ENCODE measurements around the gene NRG3.
"Not testable (repeated sequence)": the region's sequence is repeated elsewhere in the genome, so short reads cannot be mapped to it uniquely, and the experiment has no call there.

Gene NRG3

DNA sequence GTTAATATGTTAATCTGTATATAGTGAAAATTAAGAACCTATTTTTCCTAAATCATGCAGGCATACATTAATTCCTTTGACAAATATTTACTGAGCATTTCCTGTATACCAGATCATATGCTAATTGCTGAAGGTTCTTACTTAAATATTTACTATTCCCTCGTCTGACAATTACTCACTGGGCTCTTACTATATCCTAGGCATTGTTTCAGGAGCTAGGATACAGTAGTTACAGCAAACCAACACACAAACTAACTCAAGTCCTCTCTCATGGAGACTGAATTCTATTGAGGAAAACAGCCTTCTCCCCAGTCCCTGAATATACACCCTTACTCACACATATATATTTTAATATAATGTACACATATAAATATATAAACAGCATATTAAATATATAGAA is 786.0 kb downstream of the NRG3 start:
- Mint-ChIP-seq H3K4me1 (ENCODE audit: low read depth) (no peaks in the 10 kb centered on the region), H3K27ac (no peak overlapping the region), H3K27me3 (no peaks in the 10 kb centered on the region), H3K36me3 (no peaks in the 10 kb centered on the region), H3K9me3 (ENCODE audit: low read depth) (no peaks in the 10 kb centered on the region), H3K4me3 (no peak overlapping the region)

DNA sequence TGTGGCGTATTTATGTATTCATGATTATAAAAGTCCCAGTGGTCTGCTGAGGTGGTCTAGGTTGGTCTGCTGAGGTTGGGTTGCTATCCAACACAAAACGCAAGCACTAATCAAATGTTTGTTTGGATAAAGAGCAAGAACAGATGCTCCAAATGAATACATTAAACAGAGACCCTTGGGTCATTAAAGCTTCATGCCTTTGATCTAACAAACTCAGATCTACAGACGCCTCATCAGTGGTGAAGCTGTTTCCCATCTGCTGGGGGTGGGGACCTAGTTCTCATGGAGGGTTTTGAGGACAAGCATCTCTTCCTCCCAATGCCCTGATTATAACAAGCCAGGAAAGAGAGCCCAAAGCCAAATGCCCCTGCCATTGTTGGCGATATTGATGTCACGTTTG is 786.7 kb downstream of the NRG3 start:
- Mint-ChIP-seq H3K27ac (no peak overlapping the region), H3K36me3 (no peaks in the 10 kb centered on the region), H3K27me3 (no peaks in the 10 kb centered on the region), H3K9me3 (ENCODE audit: low read depth) (no peaks in the 10 kb centered on the region), H3K4me1 (ENCODE audit: low read depth) (no peaks in the 10 kb centered on the region), H3K4me3 (no peak overlapping the region)

DNA sequence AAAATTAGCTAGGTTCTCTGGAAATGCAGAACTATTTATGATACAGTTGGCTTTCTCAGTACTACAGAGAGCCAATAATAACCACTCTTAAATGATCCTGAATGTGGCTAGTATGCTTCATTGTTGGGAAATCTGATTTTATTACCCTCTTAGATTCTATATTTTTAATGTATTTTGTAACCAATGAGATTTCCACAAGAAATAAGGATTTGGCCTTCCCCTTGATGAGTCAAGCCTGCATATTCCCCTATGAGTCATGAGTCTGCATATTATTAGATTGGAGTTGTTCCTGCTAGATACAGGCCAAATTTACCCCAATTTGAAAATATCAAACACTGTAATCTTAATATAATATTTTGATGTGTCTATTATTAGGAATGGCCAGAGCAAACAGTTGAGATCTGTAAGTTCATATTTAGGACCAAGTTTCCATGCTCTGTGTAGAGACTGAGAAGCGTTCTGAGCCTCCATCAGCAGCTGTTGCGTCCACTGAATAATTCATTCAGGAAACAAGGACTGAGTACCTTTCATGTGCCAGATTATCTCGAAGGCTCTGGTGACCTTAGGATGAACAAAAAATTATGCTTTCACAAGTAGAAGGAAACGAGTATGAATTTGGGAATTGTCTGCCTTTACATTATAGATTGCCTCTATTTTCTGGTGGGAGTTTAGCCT is 793.4 kb downstream of the NRG3 start:
- Mint-ChIP-seq H3K27ac (no peak overlapping the region), H3K36me3 (no peaks in the 10 kb centered on the region), H3K9me3 (ENCODE audit: low read depth) (peaks cover 4% of the 10 kb centered on the region), H3K27me3 (no peaks in the 10 kb centered on the region), H3K4me1 (ENCODE audit: low read depth) (no peaks in the 10 kb centered on the region), H3K4me3 (no peak overlapping the region)

DNA sequence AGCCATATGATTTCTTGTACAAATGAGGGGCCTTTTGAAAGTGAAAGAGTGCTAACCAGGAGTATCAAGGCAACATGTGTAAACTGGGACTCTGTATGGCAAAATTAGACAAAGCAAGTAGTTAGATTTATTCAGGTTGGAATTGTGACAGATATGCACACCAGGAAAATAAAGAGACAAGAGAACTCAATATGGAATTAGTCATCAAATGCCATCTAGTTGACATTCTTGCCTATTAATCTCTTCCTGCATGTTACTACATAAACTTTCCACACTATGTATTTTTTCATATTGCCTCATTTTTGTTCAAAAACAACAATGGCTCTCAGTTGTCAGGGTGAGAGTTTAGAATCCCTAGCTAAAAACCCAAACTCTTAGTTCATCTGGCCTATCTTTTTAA is 799.0 kb downstream of the NRG3 start:
- Mint-ChIP-seq H3K4me1 (ENCODE audit: low read depth) (no peaks in the 10 kb centered on the region), H3K4me3 (no peak overlapping the region), H3K9me3 (ENCODE audit: low read depth) (peaks cover 7% of the 10 kb centered on the region), H3K27me3 (no peaks in the 10 kb centered on the region), H3K36me3 (no peaks in the 10 kb centered on the region), H3K27ac (no peak overlapping the region)

DNA sequence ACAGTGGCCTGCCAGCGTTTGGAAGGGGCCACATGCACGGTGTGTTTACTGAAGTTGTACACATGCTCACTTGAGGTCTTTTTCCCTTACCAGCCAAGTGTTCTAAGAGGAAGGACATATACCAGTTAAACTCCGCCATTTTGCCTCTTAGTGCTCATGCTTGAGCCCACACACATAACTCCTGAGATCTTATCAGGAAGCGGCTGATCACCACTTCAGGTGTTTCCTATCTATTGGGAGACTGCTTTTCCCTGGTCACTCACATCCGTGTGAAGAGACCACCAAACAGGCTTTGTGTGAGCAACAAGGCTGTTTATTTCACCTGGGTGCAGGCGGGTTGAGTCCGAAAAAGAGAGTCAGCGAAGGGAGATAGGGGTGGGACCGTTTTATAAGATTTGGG is 802.9 kb downstream of the NRG3 start:
- not testable (repeated sequence) for H3K4me1 Mint-ChIP-seq (ENCODE audit: low read depth); H3K9me3 Mint-ChIP-seq (ENCODE audit: low read depth); H3K27ac Mint-ChIP-seq; H3K36me3 Mint-ChIP-seq; H3K27me3 Mint-ChIP-seq; H3K4me3 Mint-ChIP-seq

DNA sequence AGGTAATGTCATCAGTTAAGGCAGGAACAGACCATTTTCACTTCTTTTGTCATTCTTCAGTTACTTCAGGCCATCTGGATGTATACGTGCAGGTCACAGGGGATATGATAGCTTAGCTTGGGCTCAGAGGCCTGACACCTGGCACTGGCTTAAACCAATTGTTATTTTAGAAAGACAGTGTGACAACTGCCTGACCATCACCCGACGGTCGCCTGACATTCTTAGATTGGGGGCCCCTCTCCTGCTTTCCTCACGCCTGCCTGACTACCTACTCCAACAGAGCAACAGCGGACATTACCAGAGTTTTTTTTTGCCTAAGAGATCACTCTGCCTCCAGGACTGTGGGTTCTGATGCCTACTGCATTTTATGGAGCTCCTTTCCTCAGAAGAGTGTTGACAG is 803.5 kb downstream of the NRG3 start:
- not testable (repeated sequence) for H3K4me1 Mint-ChIP-seq (ENCODE audit: low read depth); H3K27me3 Mint-ChIP-seq; H3K27ac Mint-ChIP-seq; H3K4me3 Mint-ChIP-seq; H3K9me3 Mint-ChIP-seq (ENCODE audit: low read depth); H3K36me3 Mint-ChIP-seq

DNA sequence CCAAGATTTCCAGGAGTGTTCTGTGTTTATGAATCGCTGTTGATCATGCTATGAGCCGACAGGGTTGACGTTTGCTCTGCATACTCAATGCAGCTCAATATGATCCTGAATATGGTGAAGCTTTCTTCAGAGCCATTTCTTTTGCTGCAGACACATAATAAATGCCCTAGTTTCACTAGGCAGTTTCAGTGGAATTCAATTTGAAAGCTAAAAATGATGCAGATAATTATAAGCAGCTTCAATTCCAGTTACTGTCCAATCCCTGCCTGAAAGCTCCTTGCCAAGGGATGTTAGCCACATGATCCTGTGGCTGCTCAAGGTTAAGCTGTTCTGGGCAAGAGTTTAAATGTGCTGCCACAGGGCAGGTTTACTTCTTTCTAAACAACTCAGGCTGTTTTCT is 805.6 kb downstream of the NRG3 start:
- Mint-ChIP-seq H3K4me3 (no peak overlapping the region), H3K27me3 (no peaks in the 10 kb centered on the region), H3K36me3 (no peaks in the 10 kb centered on the region), H3K27ac (no peak overlapping the region), H3K4me1 (ENCODE audit: low read depth) (no peaks in the 10 kb centered on the region), H3K9me3 (ENCODE audit: low read depth) (peaks cover 7% of the 10 kb centered on the region)

DNA sequence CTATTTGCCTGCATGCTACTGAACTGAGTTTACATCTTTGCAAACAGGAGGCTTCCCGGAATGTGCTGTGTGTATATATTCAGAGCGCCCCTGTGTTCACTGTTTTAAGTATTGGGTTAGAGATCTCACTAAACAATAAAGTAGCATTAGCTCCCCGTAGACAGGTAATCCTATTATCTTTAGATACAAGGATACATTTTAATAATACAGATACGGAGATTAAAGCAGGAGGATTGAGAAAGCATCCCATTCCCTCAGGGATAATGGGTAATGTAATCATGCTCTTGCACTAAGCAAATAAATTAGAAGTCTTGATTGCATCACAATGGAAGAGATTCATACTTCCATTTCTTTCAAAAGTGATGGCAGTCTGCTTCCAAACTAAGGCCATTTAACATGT is 809.0 kb downstream of the NRG3 start:
- no peak overlapping the region for H3K4me3 Mint-ChIP-seq
- no peaks in the 10 kb centered on the region for H3K27me3 Mint-ChIP-seq
- peaks cover 4% of the 10 kb centered on the region for H3K9me3 Mint-ChIP-seq (ENCODE audit: low read depth)

DNA sequence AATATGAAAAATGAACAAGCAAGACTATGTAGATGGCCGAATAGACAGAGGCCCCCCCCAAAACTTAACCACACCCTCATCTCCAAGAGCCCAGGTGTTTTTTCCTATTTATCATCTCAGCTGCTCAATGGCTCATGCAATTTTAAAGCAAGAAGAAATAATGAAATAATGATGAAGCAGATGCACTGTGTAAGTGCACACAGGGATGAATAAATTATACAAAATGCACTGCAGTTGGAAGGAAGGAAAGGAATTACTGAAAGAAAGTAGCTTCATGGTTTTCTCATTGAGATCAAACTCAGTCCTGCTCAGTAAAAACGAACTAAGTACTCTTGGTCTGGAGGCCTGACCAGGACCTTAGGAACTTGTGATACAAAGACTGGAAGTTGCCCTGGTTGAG is 810.1 kb downstream of the NRG3 start:
- Mint-ChIP-seq H3K27me3 (no peaks in the 10 kb centered on the region), H3K36me3 (no peaks in the 10 kb centered on the region), H3K9me3 (ENCODE audit: low read depth) (peaks cover 4% of the 10 kb centered on the region), H3K4me3 (no peak overlapping the region), H3K27ac (no peak overlapping the region), H3K4me1 (ENCODE audit: low read depth) (no peaks in the 10 kb centered on the region)

More for the DNA sequence above, 809.0 kb downstream of the NRG3 start:
- no peaks in the 10 kb centered on the region for H3K36me3 Mint-ChIP-seq
- H3K4me1 Mint-ChIP-seq (ENCODE audit: low read depth) = no peaks in the 10 kb centered on the region
- H3K27ac Mint-ChIP-seq = no peak overlapping the region

DNA sequence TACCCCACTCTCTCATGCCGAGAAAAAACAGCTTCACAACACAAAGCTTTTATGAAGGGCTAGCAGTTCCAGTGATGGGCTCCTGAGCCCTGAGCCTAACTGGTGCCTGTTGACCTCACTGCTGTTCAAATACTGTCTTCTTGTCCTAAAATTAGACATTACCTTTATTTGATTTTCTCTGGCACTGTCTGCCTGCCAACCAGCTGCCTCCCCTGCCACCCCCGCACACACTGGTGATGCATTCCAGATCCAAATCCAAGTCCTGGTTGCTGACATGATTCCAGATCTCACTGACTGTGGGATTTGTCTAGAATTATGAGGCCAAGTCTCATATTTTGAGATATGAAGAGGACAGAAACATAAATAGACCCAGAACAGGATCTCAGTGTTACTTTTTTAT is 816.2 kb downstream of the NRG3 start:
- Mint-ChIP-seq H3K27ac (no peak overlapping the region), H3K36me3 (no peaks in the 10 kb centered on the region), H3K4me1 (ENCODE audit: low read depth) (no peaks in the 10 kb centered on the region), H3K9me3 (ENCODE audit: low read depth) (peaks cover 5% of the 10 kb centered on the region), H3K4me3 (no peak overlapping the region), H3K27me3 (no peaks in the 10 kb centered on the region)

DNA sequence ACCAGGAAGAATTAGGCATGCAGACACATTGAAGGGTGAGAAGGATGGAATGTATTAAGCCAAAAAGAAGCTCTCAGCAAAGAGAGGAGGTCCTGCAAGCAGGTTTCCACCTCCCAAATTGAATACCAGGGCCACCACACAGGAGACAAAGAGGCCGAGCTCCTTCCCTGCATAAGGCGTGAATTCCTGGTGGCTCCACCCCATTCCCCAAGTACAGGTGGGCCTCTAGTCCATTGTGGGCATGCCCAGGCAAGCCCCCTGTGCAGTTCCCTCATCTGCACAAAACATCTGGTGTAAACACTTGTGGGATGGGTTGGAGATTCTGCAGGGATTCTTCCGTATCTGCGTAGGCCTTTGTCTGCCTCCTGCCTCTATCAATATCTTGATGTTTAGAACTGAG is 817.5 kb downstream of the NRG3 start:
- no peaks in the 10 kb centered on the region for H3K36me3 Mint-ChIP-seq
- H3K9me3 Mint-ChIP-seq (ENCODE audit: low read depth) = peaks cover 8% of the 10 kb centered on the region
- no peaks in the 10 kb centered on the region for H3K27me3 Mint-ChIP-seq
- no peaks in the 10 kb centered on the region for H3K4me1 Mint-ChIP-seq (ENCODE audit: low read depth)
- no peak overlapping the region for H3K27ac Mint-ChIP-seq
- no peak overlapping the region for H3K4me3 Mint-ChIP-seq

DNA sequence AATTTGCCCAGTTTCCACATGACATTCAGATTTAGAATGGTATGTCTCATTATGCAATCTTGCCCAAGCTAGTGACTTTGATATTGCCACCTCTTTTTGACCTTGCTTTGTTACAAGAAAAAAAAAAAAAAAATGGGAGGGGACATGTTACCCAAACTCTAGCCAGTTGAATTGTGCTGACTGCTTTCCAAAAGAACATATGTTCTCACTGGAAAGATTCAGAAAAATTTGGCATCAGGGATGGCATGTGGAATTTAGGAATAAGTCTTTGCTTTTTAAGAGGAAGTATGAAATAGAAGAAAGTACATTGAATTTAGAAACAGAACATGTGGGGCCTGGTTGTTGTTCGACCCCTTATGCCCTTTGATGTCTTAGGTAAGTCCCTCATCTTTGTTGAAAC is 846.8 kb downstream of the NRG3 start:
- Mint-ChIP-seq H3K36me3 (no peaks in the 10 kb centered on the region), H3K9me3 (ENCODE audit: low read depth) (no peaks in the 10 kb centered on the region), H3K27ac (no peak overlapping the region), H3K27me3 (no peaks in the 10 kb centered on the region), H3K4me1 (ENCODE audit: low read depth) (no peaks in the 10 kb centered on the region), H3K4me3 (no peak overlapping the region)

DNA sequence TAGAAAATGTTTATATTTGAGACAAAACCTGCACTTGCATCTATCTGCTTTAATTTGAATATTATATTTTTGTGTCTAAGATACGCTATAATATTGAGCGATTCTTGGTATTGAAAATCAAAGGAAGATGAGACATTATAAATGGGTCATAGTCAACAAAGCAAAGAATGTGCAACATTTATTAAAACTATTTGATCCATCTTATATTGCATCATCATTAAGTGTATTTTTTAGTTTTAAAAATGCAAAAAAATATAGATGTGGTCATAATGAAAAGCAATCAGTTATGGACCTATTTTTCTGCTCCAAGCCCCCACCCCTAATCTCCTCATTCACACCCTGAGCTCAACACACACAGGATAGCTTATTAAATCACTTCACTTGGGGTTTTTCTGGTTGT is 847.3 kb downstream of the NRG3 start:
- Mint-ChIP-seq H3K9me3 (ENCODE audit: low read depth) (no peaks in the 10 kb centered on the region), H3K27me3 (no peaks in the 10 kb centered on the region), H3K4me1 (ENCODE audit: low read depth) (no peaks in the 10 kb centered on the region), H3K27ac (no peak overlapping the region), H3K36me3 (no peaks in the 10 kb centered on the region), H3K4me3 (no peak overlapping the region)

DNA sequence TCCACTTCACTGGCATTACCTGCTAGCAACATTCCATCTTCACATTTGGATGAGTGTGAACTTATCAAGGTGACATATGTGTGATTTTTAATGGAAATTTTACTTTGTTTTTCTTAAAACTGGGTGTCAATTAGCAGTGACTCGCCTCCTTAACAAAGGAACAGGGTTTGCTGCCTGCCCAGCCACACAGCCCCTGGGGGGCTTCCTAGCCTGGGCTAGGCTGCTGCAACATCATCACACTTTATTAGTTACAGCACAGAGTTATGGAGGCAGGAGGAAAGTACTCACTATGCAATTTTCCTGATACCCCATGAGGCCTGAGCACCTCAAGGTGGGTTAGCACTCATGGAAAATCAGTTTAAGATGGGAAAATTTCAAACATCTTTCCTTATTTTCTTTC is 861.3 kb downstream of the NRG3 start:
- H3K27ac Mint-ChIP-seq = no peak overlapping the region
- no peaks in the 10 kb centered on the region for H3K27me3 Mint-ChIP-seq
- no peaks in the 10 kb centered on the region for H3K4me1 Mint-ChIP-seq (ENCODE audit: low read depth)
- no peaks in the 10 kb centered on the region for H3K36me3 Mint-ChIP-seq
- no peak overlapping the region for H3K4me3 Mint-ChIP-seq
- peaks cover 5% of the 10 kb centered on the region for H3K9me3 Mint-ChIP-seq (ENCODE audit: low read depth)

DNA sequence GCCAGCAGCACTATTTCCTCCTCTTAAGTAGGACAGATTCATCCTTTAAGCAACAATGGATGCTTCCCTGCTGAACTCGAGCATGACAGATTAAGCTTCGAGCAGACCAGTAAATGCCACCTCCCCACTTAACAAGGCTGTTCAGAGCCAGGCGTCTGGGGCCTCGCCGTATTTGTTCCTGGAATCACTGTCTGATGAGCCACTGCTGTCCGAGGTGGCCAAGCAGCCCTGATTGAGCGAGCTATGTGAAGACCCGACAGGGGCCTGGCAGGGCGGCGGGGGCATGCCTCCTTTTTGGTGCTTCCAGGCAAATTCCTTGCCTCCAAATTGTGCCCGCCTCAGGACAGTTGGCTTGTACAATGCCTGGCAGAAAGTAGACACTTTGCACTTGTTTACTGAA is 862.6 kb downstream of the NRG3 start:
- H3K27me3 Mint-ChIP-seq = no peaks in the 10 kb centered on the region
- H3K4me1 Mint-ChIP-seq (ENCODE audit: low read depth) = no peaks in the 10 kb centered on the region

DNA sequence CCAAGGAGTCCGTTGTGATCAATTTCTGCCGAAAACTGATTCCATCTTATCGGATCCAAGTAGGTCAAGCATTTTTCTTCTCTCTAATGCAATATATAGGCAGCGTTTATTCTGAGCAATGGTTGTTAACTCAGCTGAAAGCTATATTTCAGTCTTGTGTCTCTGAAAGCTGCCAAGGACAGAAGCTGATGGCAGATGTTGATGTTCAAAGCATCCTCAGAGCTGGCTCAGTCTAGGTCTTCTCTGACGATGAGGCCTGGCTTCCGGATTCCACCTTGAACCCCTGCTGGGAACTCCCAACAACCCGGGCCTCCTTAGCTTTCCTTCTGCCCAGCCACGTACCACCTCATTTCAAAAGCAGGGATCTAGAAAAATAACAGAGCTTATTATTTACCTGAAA is 863.6 kb downstream of the NRG3 start:
- Mint-ChIP-seq H3K4me1 (ENCODE audit: low read depth) (no peaks in the 10 kb centered on the region), H3K27ac (no peak overlapping the region), H3K27me3 (no peaks in the 10 kb centered on the region), H3K4me3 (no peak overlapping the region), H3K36me3 (no peaks in the 10 kb centered on the region), H3K9me3 (ENCODE audit: low read depth) (peaks cover 5% of the 10 kb centered on the region)

More for the DNA sequence above, 862.6 kb downstream of the NRG3 start:
- Mint-ChIP-seq H3K4me3 (no peak overlapping the region), H3K9me3 (ENCODE audit: low read depth) (peaks cover 5% of the 10 kb centered on the region), H3K36me3 (no peaks in the 10 kb centered on the region), H3K27ac (no peak overlapping the region)
